Right renal cortex interstitium (tissue), 3 donors: ENCODE results near the gene CDH12. TPM values are rescaled to one million over a fixed set of nuclear protein-coding genes. Genes with fewer than 3 reads are reported as not detected.
"Not testable (repeated sequence)": the region's sequence is repeated elsewhere in the genome, so short reads cannot be mapped to it uniquely, and the experiment has no call there.

Experiments
- DNase-seq, 3 donors: peaks; one replicate each; pipeline ENCODE4 v3.0.0-alpha.2; 2013; ENCODE audit warnings: low read depth in 3 of 3, low spot score in 2 of 3
- polyA plus RNA-seq, 3 donors: library from polyadenylated mRNA; unstranded; fragments of 120-200 nt; gene quantifications; one replicate each; pipeline ENCODE4 v1.2.1, GENCODE V29; 2013; ENCODE audit not compliant: insufficient read length in 3 of 3

CDH12 gene
- polyA plus RNA-seq, 3 donors = 6.8 to 9.4 (median 7.4) TPM

DNA sequence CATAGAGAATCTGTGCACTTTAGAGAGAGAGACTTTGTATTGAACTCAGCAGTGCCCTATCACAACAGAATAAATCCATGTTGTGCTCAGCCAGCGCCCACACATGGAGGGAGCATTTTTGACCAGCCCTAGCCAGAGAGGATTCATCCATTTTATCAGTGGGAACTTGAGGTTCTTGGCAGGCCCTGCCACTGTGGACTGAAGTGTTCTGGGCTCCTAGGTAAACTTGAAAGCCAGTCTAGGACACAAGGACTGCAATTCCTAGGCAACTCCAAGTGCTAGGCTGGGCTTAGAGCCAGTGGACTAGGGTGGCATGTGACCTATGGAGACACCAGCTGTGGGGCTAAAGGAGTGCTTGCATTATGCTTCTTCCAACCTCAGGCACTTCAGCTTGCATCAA, 523.5 kb downstream of the CDH12 start:
- DNase-seq = no peak

GRCh38 chr5:22319798-22320197, 533.3 kb downstream of the CDH12 start:
- DNase-seq = no peak

DNA sequence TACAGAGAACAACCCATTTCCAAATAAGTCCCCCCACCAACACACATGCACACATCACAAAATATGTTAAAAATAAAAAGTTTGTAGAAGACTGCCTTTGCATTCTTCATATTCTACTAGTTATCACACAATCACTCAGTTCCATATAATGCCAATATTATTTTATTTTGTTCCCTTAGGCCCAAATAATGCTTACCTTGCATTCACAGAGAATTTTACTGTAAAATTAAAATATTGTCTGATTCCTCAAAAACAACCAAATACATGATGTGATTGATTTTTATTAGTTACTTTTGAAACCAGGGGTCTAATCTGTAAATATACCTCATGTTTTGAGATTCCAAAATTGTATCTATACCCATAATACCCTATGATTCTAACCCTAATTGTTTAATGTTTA, 536.9 kb downstream of the CDH12 start:
- no peak for DNase-seq

DNA sequence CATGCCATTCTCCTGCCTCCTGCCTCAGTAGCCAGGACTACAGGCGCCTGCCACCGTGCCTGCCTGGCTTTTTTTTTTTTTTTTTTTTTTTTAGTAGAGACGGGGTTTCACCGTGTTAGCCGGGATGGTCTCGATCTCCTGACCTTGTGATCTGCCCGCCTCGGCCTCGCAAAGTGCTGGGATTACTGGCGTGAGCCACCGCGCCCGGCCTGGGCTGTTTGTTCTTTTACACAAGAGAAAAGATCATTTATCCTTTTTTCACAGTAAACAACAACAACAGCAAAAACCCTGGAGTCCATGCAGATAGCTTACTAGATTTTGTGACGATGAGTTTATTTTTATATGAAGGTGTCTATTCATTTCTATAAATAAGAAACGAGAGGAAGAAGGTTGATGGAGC, 538.1 kb downstream of the CDH12 start:
- DNase-seq = not testable (repeated sequence)

- DNase-seq = no peak
Measured at GRCh38 chr5:22314548-22314947, 538.6 kb downstream of the CDH12 start.

DNA sequence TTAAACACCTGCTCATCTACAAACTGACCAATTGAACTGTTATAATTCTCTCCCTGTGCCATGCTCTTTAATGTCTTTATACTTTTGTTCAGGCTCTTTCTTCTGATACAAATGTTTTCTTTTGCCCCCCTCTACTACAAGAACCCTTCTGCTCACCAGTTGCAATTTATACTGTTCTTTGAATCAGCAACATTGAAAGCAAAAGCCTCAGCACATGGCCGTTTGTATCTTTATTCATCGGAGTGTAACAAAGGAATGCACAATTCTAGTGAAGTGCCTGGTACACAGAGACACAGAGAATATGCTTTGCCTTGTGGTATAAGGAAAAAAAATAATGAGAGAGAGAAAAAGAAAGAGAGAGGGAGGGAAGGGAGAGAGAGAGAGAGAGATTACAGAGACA, 547.1 kb downstream of the CDH12 start:
- no peak for DNase-seq

DNA sequence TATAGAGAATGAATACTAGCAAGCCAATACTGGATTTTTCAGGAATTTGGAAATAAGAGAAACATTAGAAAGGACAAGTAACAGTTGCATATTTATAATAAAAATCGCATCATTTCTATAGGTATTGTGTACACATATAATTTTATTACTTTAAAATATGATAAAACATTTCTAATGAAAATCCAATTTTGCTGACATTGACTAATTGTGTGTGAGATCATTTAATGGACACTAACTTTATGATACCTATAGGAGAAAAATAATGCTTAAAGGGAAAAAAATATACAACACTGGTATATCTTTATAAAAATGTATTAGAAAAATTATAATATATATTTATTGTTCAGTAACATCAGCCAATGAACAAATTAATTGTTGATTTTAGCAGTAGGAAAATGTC, 557.3 kb downstream of the CDH12 start:
- no peak for DNase-seq

DNA sequence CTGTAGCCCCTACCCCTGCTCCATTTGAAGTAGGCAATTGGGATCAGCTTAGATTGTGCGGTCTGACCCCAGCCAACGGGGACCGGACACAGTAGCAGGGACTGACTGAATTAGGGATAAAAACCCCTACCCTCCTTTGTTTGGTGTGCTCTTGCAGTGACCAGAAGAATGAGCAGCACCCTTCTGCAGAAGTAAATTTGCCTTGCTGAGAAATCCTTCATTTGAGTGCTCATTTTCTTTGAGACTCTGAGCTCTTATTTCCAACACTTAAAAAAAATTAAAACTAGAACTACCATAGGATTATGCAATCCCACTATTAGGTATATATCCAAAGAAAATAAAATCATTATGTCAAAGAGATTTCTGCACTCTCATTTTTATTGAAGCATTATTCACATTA, 560.0 kb downstream of the CDH12 start:
- DNase-seq = no peak

GRCh38 chr5:22278164-22278563, 575.0 kb downstream of the CDH12 start:
- DNase-seq = no peak

DNA sequence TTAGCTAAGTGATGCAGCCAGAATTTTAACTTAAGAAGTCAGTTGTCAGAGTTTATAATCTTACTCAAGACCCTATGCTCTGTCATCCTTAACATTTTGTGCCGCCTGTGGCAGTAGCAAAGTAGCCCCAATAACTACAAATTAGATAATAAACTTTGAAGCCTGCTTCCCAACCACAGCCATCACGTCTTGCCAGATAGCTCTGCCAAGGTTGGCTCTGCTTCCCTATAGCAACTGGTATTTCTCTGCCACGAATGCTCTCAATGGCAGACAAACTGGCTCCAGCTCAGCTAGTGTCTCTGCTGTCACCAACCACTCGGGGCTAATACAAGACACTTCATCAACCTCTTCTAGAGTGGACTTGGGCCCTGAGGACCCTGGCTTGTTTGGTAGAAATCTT, 576.1 kb downstream of the CDH12 start:
- DNase-seq = no peak

DNA sequence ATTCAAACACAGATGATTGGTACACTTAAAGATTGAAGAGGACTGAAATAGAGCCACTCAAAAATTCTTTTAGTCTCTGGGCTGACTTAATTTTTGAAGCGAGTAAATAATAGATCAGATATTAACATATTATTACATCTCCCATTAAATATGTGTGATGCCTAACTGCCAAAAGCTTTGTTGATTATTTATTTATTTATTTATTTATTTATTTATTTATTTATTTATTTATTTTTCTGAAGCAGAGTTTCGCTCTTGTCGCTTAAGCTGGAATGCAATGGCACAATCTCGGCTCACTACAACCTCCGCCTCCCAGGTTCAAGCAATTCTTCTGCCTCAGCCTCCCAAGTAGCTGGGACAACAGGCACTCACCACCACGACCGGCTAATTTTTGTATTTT, 587.3 kb downstream of the CDH12 start:
- DNase-seq = not testable (repeated sequence)

DNA sequence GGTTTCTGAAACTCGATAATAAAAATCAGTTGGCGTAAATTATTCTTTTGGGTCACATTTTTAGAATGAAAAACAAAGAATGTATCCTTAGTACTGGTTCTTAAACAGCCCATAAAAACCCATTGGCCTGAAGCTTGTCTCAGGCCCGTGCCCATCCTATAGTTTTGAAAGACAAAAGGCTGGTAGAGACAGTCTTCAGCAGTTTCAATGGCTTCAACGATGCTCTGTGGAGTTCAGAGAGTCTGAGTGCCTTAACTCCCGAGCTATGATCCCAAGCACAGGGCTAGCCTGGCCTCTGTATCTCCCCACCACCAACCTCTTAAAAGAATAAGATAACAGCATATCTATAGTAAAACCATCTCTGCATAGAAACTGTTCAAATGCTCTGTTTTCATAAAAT, 595.0 kb downstream of the CDH12 start:
- no peak for DNase-seq

DNA sequence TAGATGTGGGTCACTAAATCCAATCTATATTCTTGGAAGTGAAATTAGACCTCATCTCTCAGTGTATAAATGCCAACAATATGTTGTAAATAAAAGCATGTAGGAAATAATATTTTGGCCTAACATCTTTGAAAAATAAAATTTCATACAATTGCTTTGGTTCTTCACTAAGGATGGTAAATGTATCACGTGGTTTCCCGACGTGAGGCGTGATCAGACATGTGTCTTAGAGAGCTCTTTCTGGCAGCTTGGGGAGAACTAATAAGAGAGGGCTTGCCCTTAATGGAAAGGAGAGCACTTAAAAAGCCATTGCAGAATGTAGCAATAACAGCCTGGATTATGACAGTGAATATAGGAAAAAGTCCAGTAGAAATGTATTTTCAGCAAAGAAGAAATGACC, 602.6 kb downstream of the CDH12 start:
- DNase-seq = no peak

DNA sequence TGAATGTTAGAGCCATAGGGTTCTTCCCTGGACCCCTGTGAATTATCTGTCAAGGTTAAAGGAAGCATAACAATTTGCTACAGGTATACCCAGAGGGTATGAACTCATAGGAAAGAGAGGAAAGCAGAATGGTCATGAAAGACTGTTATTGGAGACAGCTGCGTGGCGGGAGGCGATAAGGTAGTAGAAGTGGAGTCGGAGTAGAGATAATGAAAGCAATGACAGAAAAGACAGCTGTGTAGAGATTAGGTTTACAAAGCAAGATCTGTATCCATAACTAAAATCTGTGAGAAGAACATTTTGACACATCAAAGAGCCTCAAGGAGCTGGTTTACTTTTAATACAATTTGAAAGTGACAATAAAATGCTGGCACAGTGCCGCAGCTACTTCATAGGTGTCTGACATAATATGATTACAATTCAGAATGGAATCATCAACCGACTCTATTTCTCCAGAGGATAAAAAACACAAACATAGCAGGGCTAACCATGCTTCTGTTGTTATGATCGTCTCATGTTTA, 603.9 kb downstream of the CDH12 start:
- DNase-seq = no peak

DNA sequence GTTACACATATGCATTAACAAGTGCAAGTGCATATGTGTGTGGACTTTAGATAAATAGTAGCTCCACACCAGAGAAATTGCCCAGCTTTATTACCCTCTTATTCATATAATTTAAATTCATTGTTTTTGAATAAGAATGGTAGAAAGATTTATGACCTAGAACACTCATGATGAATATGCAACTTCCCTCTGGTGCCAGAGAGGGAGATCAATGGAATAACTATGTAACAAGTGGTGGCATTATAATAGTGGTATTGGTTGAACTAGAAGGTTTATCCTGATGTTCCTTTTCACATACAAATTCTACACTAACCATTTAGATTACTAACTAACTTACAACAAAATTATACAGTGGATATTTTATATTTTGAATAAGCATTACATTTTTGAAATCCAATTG, 607.4 kb downstream of the CDH12 start:
- no peak for DNase-seq

DNA sequence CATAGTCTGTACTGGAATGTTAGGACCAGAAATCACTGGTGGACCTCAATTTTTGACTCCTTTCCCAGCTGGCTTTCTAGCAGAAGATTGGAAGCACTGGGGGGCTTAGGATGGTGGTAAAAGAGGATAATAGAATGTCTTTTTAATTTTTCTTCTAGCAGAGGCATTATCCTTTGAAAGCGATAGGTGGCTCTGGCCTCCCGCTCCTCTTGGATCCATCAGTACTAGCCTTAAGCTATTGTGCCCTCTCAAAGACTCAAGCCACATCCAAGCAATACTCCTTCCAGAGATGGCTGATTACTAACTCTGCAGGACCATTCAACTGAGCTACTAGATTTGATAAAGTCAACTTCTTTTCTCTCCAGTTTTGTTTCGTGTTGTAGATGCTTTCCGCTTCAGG, 610.6 kb downstream of the CDH12 start:
- no peak for DNase-seq

DNA sequence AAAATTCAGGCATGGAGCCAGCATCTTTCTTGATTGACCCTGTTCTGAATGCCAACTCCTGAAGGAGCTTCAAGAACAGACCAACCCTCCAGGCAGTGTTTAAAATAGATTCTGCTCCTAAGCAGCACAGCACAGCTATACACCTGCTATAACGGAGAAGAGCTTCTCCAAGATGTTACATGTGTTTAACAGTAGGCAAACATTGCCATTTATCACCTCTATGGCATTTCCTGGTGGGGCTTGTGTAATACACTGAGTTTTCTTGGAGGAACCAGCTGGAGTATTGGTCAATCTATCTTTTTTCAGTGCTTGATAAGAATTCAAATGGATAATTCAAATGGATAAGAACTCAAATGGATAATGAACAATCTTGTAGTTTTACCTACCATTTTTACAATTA, 615.1 kb downstream of the CDH12 start:
- DNase-seq = no peak

GRCh38 chr5:22226423-22226822, 626.7 kb downstream of the CDH12 start:
- DNase-seq = no peak

DNA sequence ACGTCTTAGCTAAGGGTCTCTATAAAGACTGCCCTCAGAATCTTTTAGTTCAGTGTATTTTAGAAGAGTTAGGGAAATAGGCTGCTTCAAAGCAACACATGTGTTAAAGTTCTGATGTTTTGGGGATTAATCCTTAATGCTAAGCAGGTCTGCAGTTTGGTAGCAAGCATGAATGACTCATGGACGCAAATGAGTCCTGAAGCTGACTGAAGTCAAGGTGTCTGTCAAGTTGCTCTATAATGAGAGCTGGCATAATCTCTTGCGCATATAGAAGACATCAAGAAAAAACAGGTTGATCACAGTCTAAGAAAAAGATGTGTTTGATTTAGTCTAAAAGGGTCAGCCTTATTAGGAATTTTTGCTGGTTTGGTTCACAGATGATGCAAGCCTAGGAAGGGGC, 630.1 kb downstream of the CDH12 start:
- DNase-seq = no peak

DNA sequence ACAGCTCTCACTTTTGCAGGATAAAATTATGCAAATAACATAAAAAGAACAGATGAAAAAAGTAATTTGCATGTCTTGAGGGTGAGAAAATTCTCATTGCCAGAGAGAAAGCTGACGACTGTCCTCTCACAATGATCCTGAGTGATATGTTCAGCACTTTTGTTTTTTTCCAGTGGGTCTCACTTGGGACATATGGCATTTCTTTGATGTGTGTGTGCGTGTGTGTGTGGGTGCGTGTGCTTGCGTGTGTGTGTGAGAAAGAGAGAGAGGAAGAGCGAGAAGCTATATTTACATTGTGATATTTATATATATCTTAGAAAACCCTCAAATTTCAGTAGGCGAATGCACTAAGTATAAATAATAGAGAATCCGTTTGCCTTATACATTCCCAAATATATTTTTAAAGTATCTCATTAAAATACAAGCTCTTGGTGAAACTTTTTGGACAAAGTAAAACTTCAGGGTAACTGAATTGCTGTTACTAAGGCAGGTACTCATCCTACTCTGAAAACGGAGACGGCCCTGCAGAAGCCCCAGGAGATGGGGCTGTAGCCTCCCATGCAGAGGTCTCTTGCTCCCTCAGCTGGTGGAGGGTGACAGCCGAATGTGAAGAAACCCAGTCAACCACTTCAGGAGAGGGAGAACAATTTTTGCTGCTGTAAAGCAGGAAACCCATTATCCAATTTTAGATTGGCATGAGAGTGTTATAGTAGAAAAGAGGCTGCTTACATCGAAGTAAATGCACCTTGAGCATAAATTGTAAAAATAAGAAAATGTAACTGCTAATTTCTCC, 639.2 kb downstream of the CDH12 start:
- not testable (repeated sequence) for DNase-seq

DNA sequence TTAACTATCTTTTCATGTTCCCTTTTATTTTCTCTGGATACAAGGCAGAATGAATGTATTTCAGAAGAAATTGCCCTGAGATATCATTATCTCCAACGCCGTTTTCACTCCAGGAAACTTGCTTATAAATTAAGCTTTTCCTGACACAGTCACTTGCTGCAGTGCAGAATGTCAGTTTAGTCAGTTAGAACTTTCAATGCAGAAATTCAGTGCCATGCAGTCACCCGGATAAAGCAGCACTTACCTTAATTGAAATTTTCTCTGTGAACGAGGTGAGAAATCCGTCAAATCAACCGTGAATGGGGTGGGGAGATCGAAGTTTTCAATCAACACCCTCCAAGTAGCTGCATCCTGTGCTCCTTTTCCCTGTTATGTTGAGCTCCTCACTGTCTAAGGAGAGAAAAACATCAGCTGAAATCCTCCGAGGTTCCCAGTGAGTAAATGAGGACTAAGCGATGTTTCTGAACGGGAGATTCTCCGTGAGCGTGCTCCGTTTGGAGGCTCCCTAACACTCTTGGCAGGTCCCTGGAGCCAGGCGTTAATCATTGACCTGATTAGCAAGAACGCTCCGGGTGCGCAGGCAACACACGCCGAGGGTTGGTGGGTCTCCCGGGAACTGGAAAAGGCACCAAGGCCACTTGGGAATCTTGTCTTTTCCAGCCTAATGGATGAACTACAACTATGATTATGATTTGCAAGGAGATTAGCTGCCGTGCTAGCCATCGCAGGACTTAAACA, 640.7 kb downstream of the CDH12 start:
- peak in 1 of 3 donors; percentile 18 for DNase-seq

DNA sequence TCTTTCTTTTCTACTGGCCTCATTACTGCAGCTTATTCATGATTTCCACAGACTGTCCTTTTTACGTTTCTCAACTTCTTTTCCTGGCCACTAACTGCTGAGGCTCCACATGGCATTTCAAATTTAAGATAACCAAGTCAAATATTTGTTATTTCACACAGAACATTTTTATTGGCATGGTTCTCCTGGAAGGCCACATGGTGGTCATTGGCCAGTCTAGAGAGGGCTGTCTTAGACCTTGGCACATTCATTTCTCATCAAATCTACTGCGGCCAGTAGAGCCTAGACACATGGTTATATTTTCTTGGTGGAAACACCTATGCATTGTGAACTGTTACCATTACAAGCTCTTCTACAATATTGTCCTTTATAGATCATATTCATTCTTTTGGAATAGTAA, 644.7 kb downstream of the CDH12 start:
- DNase-seq = not testable (repeated sequence)
